Measurements from ENCODE around the gene RGCC.

RGCC gene

DNA sequence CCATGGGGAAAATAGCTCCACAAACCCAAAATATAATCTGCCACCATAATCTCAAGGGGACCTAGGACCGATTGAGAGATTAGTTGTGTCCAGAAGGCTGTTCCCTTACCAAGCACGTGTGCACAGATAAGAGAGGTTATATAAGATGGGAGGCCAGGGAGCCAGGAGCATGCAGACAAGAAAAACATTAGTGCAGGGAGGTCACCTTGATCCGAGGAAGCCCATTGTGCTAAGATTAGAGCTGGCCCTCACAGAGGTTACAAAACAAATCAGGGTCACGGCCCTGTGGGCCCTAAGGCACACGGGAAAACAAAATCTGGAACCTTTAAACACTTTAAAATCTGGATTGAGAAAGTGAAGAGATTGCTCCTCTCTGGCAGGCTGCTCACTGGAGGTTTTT is 37.7 kb downstream of the RGCC start:
- no peak for TF ChIP-seq GATA3 (IDR thresholded peaks at IDR 0.05; ENCODE audit: low read depth, low read length)
- TF ChIP-seq GATA2 (IDR thresholded peaks at IDR 0.05; ENCODE audit: low read depth, low read length) = no peak

DNA sequence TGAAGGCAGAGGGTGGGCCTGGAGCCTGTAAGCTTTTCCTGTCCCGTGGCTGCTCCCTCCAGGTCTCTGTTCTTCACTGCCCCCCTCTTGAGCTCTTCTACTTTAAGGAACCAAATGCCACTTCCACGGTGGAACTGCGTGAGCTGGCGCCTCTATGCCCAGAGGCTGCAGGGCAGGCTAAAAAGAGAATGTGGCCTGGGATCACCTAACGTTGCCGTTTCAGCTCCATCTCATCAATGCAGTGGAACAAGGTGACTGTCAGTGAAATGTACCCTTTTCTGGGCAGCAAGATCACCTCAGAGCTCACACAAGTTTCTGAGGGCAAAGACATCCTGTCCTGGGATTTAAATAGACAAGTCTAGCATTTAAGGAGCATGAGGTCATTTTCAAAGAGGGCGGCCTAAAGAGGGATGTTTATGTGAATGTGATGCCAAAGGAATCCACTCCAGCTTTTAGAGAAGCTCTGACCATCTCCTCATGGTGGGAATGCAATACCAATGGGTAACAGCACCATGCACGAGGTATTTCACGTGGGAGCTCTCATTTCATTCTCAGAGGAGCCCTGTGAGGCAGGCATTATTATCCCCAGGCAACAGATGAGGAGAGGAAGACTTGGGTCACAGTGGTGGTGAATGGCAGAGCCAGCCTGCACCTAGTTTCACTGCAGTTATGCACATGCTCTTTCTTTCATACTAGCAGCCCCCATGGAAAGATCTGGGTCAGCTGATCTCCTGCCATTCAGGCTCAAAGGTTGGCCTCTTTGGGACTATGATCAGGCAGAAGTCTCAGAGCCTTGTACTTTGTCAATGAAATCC is 39.3 kb downstream of the RGCC start:
- TF ChIP-seq GATA2 (IDR thresholded peaks at IDR 0.05; ENCODE audit: low read depth, low read length) (no peak), GATA3 (IDR thresholded peaks at IDR 0.05; ENCODE audit: low read depth, low read length) (no peak)

DNA sequence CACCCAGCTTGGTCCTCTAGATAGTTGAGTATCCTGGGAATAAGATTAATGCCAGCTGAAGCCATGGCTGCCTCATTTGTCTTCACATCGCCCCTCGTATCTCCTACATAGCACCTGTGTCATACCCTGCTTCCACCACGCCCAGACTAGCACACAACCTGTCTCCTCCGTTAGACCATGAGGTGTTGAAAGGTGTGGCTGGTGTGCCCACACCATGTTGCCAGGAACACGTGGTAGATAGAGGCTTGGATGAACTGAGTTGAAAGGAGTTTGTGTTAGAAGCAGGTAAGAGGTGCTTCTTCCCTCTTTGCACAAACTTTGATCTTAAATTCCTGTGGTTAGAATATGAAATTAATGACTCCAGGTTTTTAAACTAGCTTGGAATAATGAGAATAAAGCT is 40.1 kb downstream of the RGCC start:
- TF ChIP-seq GATA2 (IDR thresholded peaks at IDR 0.05; ENCODE audit: low read depth, low read length) (no peak), GATA3 (IDR thresholded peaks at IDR 0.05; ENCODE audit: low read depth, low read length) (no peak)

DNA sequence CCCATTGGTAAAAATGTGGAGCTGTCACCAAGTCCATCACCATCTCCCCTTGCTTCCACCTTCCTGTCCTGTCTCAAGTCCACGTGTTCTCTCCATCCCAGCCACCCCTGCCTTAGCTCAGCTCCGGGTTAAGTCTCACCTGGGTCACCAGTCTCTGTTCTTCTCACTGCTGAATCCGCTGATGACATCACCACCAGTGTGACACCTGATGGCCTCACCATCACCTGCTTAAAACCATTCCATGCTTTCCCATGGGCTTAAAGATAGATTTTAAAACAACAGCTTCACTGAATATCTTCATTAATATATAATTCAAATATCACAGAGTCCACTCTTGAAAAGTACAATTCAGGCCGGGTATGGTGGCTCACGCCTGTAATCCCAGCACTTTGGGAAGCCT is 42.1 kb downstream of the RGCC start:
- TF ChIP-seq GATA3 (IDR thresholded peaks at IDR 0.05; ENCODE audit: low read depth, low read length) = no peak
- no peak for TF ChIP-seq GATA2 (IDR thresholded peaks at IDR 0.05; ENCODE audit: low read depth, low read length)

DNA sequence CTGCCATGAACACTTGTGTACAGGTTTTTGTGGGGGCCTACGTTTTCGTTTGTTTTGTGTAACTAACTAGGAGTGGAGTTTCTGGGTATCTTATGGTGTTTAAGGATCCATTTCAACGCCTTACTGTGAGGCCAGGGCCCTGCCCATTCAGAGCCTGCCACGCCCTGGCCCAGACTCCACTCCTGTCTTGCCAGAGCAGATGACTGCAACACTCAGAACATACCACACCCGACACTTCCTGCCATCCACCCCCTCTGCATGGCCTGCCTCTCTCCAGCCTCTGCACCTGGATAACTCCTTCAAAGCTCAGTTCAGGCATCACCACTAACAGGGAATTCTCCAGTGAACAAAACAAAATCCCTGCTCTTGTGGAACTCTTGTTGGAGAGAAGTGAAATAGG is 43.2 kb downstream of the RGCC start:
- no peak for TF ChIP-seq GATA3 (IDR thresholded peaks at IDR 0.05; ENCODE audit: low read depth, low read length)
- no peak for TF ChIP-seq GATA2 (IDR thresholded peaks at IDR 0.05; ENCODE audit: low read depth, low read length)

DNA sequence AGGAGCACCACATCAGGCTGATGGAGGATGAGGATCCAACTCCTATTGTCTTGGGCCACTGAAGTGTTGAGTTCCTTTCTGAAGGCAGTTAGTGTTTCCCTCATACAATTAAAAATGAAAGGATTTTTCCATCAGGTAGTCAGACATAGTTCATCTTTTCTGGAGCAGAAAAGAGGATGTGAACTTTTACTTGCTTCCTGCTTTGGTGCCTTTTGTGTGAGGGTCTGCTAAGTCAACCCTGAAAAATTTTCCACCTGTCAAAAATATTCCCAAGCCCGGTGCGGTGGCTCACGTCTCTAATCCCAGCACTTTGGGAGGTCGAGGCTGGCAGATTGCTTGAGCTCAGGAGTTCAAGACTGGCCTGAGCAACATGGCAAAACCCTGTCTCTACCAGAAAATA is 43.9 kb downstream of the RGCC start:
- TF ChIP-seq GATA3 (IDR thresholded peaks at IDR 0.05; ENCODE audit: low read depth, low read length) = no peak
- TF ChIP-seq GATA2 (IDR thresholded peaks at IDR 0.05; ENCODE audit: low read depth, low read length) = no peak

DNA sequence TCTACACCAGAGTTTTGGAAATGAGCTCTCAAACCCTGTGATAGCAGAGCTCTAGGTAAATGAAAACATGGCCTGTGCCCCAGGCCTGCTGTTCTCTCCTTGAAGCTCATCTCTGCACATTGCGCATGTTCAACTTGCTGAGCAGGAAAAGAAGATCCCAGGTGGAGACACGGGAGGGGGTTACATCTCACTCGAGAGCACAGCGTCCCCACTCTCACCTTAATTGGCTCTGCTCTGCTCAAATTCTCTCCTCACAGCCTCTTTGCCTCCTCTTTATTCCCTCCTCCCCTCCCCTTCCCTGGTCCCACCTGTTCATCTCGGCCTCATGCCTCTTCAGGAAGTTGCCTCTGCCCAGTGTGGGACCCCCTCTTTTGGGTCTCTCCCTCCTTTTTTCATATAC is 44.7 kb downstream of the RGCC start:
- TF ChIP-seq GATA2 (IDR thresholded peaks at IDR 0.05; ENCODE audit: low read depth, low read length) (no peak), GATA3 (IDR thresholded peaks at IDR 0.05; ENCODE audit: low read depth, low read length) (no peak)

DNA sequence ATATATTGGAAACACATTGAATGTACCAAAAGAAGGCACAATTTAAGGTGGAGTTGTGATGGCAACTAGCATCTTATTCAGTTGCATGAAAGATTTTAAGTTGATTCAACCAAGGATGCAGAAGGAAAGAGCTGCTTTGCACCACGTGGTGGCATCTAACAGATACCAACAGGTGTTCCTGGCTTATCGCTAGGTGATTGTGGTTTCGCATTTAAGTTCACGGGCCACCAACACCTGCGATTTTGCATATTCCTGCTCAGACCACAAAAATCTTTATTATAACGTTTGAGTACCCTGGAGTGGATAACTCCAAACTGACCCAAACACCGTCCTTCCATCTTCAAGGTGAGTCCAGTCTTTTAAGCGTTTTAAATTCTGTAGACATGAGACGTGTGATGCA is 45.3 kb downstream of the RGCC start:
- TF ChIP-seq GATA3 (IDR thresholded peaks at IDR 0.05; ENCODE audit: low read depth, low read length) (no peak), GATA2 (IDR thresholded peaks at IDR 0.05; ENCODE audit: low read depth, low read length) (no peak)

DNA sequence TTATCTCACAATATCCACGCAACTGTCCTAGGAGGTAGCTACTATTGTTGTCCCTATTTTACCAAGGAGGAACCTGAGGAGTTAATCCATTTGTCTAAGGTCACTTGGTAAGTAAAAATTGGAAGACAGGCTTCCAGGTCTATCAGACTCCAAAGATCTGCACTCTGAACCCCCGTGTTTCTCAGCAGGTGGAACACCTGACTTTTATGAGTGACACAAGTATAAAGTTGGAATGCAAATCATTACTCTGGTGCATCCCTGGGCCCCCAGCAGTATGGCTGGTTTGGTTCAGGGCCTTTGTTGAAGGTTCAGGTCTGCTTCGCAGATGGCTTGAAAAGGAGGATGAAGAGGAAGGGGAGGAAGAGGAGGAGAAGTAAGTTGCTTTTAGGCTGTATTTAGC is 46.0 kb downstream of the RGCC start:
- TF ChIP-seq GATA3 (IDR thresholded peaks at IDR 0.05; ENCODE audit: low read depth, low read length) (no peak), GATA2 (IDR thresholded peaks at IDR 0.05; ENCODE audit: low read depth, low read length) (no peak)

DNA sequence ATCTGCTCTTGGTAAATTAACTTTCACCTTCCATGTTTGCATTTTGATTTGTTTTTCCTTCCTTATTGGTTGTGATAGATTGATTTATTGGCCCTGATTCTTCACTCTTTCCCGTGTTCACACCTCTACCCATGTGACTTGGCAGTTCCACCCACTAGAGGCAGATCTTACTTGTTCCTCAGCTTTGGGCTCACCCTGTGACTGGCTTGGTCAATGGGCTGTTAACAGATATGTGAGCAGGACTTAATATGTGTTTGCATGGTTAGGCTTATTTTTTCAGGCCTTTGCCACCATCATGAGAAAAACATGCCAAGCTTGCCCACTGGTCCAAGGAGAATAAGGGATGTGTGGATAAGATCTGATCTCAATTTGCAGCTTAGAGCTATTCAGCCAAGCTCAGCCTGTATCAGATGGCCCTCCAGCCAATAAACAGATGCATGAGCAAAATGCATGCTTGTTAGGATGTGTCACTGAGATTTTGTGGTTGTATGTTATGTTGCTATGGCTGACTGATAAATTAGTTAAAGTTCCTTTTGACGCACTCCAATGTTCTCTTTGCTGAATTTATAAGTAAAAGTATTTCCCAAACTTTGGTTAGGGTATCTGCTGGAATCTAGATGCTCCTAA is 48.0 kb downstream of the RGCC start:
- TF ChIP-seq GATA3 (IDR thresholded peaks at IDR 0.05; ENCODE audit: low read depth, low read length) (no peak), GATA2 (IDR thresholded peaks at IDR 0.05; ENCODE audit: low read depth, low read length) (no peak)

DNA sequence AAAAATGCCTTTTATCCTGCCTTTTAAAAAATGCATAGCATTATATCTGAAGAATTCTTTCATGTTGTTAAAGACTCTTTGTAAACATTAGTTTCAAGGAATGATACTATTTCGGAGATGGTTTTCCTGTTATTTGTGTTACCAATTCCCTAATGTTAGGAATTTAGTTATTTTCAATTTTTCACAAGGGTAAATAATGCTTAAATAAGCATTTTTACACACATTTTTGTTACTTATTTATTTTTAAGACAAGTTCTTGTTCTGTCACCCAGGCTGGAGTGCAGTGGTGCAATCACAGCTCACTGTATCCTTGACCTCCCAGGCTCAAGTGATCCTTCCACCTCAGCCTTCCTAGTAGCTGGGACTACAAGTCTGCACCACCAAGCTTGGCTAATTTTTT is 49.0 kb downstream of the RGCC start:
- TF ChIP-seq GATA3 (IDR thresholded peaks at IDR 0.05; ENCODE audit: low read depth, low read length) (no peak), GATA2 (IDR thresholded peaks at IDR 0.05; ENCODE audit: low read depth, low read length) (no peak)

DNA sequence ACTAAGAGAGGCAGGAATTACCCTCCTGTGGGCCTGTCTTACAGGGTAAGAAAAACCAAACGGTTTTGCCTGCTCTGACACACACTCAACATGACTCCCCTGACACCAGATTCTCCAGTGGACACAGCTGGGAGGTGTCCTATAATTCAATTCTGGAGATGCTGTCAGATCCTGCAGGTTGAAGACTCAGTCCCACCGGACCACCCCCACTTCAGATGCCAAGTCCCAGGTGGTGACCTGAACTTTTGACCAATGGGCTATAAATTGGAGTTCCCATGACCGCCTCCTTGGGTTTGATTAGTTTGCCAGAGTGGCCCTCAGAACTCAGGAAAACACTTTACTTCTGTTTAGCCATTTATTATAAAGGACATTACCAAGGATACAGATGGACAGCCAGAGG is 52.6 kb downstream of the RGCC start:
- TF ChIP-seq GATA3 (IDR thresholded peaks at IDR 0.05; ENCODE audit: low read depth, low read length) (no peak), GATA2 (IDR thresholded peaks at IDR 0.05; ENCODE audit: low read depth, low read length) (no peak)

DNA sequence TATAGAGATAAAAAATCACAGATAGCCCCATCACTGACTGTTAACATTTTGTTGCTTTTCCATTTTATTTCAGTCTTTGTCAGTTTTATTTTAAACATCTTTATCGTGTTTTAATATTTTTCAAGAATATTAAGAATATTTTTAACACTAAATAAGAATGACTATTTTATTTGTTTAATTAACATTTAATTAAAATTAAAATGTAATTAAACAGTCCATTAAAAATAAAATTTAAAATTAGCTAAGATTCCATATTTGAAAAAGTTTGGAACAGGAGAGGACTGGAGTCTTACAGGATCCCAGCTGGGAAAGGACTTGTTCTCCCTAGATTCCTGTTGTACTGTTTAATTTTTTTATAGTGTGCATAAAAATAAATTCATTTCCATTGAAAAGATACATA is 54.5 kb downstream of the RGCC start:
- TF ChIP-seq GATA3 (IDR thresholded peaks at IDR 0.05; ENCODE audit: low read depth, low read length) (no peak), GATA2 (IDR thresholded peaks at IDR 0.05; ENCODE audit: low read depth, low read length) (no peak)

DNA sequence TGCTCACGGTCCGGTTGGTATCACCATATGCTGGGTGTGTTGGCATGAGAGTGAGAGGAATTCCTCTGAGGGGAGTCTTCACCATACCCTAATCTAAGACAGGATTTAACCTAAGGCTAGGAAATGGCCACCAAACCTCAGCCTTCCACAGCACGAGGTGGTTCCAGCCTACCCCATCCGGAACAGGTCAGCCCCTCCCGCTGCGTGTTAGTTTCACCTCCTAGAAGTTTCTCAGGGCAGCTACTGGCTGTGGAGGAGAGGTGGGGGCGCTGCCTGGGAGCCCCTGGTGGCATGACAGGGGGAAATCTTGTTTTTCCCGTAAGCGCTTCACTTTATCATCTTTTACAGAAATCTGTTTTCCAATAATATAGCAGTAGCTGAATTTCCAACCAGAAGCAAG is 55.1 kb downstream of the RGCC start:
- no peak for TF ChIP-seq GATA2 (IDR thresholded peaks at IDR 0.05; ENCODE audit: low read depth, low read length)
- no peak for TF ChIP-seq GATA3 (IDR thresholded peaks at IDR 0.05; ENCODE audit: low read depth, low read length)

DNA sequence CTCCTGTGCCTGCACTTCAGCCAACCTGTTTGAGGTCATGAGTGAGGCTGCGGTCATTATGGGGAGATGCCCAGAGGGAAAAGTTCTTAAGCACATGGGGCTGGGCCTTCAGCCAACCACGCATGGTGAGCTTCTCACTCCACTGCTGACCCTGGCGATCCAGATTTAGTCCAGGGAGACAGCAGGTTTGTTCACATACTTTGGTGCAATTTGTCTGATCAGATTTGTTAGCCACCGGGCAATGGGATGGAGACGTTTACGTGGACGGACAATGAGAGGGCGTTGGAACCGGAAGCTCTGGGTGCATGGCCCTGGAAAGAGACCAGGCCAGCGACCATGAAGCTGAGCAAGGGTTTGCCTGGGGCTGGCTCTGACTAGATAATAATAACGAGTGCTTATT is 56.2 kb downstream of the RGCC start:
- TF ChIP-seq GATA3 (IDR thresholded peaks at IDR 0.05; ENCODE audit: low read depth, low read length) = no peak
- no peak for TF ChIP-seq GATA2 (IDR thresholded peaks at IDR 0.05; ENCODE audit: low read depth, low read length)

Measured in SH-SY5Y (cell line).